Measurements from ENCODE around the gene EOLA1. TPM values are rescaled to one million over a fixed set of nuclear protein-coding genes. Genes with fewer than 3 reads are reported as not detected.

EOLA1 gene
- total and polyA plus RNA-seq, 2 experiments from 2014 or later, result 2.5 to 3.3 TPM

DNA sequence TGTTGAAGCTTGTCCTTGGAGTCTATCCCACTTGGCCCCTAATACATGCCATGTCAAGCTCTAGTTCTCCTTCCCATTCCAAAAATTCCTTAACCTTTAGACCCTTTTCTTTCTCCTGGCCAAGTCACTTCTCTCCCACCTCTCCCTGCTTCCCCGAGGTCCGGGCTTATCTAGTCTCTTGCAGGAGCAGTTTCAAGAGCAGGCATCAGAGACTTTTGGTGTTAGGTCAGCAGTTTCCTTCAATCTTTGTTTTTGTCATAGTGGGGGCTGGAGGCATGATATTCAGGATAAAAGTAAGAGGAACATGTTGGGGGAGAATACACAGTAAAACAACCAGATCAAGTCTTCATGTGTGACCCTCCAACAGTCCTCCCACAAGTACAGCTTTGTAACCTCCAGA lies 24.2 kb upstream of the EOLA1 start:
- Histone ChIP-seq H3K4me3 (no peak overlapping the region), H3F3A (replicated peaks; ENCODE audit: low read depth) (no peaks in the 10 kb centered on the region), H3K4me1 (ENCODE audit: insufficient read depth) (no peaks in the 10 kb centered on the region), H3K27me3 (ENCODE audit: insufficient read depth) (no peaks in the 10 kb centered on the region), H3K4me2 (no peak overlapping the region), H3K36me3 (ENCODE audit: insufficient read depth) (no peaks in the 10 kb centered on the region), H3K79me2 (replicated peaks; ENCODE audit: insufficient read depth) (no peaks in the 10 kb centered on the region), H3K9me2 (ENCODE audit: insufficient read depth) (no peaks in the 10 kb centered on the region), H4K20me1 (replicated peaks; ENCODE audit: insufficient read depth) (no peaks in the 10 kb centered on the region), H3K27ac (ENCODE audit: low read depth) (no peak overlapping the region), H2AFZ (no peak overlapping the region)
- H3K27ac Mint-ChIP-seq, result no peak overlapping the region
- H3K4me3 Mint-ChIP-seq, result no peak overlapping the region
- DNase-seq (ENCODE audit: low spot score), result no peak
- H3K4me1 Mint-ChIP-seq, result peaks cover 2% of the 10 kb centered on the region; the same call in 2 of the 3 replicates
- H3K36me3 Mint-ChIP-seq (ENCODE audit: low read depth), result no peaks in the 10 kb centered on the region
- H3K27me3 Mint-ChIP-seq (ENCODE audit: insufficient read depth, low read depth, poor library complexity), result peaks cover 2% of the 10 kb centered on the region
- H3K9me3 Mint-ChIP-seq, result no peaks in the 10 kb centered on the region
- TF ChIP-seq, protein P1, sequence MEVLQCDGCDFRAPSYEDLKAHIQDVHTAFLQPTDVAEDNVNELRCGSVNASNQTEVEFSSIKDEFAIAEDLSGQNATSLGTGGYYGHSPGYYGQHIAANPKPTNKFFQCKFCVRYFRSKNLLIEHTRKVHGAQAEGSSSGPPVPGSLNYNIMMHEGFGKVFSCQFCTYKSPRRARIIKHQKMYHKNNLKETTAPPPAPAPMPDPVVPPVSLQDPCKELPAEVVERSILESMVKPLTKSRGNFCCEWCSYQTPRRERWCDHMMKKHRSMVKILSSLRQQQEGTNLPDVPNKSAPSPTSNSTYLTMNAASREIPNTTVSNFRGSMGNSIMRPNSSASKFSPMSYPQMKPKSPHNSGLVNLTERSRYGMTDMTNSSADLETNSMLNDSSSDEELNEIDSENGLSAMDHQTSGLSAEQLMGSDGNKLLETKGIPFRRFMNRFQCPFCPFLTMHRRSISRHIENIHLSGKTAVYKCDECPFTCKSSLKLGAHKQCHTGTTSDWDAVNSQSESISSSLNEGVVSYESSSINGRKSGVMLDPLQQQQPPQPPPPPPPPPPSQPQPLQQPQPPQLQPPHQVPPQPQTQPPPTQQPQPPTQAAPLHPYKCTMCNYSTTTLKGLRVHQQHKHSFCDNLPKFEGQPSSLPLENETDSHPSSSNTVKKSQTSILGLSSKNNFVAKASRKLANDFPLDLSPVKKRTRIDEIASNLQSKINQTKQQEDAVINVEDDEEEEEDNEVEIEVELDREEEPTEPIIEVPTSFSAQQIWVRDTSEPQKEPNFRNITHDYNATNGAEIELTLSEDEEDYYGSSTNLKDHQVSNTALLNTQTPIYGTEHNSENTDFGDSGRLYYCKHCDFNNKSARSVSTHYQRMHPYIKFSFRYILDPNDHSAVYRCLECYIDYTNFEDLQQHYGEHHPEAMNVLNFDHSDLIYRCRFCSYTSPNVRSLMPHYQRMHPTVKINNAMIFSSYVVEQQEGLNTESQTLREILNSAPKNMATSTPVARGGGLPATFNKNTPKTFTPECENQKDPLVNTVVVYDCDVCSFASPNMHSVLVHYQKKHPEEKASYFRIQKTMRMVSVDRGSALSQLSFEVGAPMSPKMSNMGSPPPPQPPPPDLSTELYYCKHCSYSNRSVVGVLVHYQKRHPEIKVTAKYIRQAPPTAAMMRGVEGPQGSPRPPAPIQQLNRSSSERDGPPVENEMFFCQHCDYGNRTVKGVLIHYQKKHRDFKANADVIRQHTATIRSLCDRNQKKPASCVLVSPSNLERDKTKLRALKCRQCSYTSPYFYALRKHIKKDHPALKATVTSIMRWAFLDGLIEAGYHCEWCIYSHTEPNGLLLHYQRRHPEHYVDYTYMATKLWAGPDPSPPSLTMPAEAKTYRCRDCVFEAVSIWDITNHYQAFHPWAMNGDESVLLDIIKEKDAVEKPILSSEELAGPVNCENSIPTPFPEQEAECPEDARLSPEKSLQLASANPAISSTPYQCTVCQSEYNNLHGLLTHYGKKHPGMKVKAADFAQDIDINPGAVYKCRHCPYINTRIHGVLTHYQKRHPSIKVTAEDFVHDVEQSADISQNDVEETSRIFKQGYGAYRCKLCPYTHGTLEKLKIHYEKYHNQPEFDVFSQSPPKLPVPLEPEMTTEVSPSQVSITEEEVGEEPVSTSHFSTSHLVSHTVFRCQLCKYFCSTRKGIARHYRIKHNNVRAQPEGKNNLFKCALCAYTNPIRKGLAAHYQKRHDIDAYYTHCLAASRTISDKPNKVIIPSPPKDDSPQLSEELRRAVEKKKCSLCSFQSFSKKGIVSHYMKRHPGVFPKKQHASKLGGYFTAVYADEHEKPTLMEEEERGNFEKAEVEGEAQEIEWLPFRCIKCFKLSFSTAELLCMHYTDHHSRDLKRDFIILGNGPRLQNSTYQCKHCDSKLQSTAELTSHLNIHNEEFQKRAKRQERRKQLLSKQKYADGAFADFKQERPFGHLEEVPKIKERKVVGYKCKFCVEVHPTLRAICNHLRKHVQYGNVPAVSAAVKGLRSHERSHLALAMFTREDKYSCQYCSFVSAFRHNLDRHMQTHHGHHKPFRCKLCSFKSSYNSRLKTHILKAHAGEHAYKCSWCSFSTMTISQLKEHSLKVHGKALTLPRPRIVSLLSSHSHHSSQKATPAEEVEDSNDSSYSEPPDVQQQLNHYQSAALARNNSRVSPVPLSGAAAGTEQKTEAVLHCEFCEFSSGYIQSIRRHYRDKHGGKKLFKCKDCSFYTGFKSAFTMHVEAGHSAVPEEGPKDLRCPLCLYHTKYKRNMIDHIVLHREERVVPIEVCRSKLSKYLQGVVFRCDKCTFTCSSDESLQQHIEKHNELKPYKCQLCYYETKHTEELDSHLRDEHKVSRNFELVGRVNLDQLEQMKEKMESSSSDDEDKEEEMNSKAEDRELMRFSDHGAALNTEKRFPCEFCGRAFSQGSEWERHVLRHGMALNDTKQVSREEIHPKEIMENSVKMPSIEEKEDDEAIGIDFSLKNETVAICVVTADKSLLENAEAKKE (CRISPR knock-in tag; IDR thresholded peaks at IDR 0.05), result no peak
- TF ChIP-seq EZH2 (IDR thresholded peaks at IDR 0.05; ENCODE audit: low read depth, unreplicated experiment) (no peak), JUNB (IDR thresholded peaks at IDR 0.05; ENCODE audit: unreplicated experiment) (no peak), ZNF331 (CRISPR knock-in tag; IDR thresholded peaks at IDR 0.05; ENCODE audit: low read depth) (no peak), ZNF114 (CRISPR knock-in tag; IDR thresholded peaks at IDR 0.05) (no peak), EZH2phosphoT487 (IDR thresholded peaks at IDR 0.05; ENCODE audit: unreplicated experiment) (no peak)
- TF ChIP-seq, protein P2, sequence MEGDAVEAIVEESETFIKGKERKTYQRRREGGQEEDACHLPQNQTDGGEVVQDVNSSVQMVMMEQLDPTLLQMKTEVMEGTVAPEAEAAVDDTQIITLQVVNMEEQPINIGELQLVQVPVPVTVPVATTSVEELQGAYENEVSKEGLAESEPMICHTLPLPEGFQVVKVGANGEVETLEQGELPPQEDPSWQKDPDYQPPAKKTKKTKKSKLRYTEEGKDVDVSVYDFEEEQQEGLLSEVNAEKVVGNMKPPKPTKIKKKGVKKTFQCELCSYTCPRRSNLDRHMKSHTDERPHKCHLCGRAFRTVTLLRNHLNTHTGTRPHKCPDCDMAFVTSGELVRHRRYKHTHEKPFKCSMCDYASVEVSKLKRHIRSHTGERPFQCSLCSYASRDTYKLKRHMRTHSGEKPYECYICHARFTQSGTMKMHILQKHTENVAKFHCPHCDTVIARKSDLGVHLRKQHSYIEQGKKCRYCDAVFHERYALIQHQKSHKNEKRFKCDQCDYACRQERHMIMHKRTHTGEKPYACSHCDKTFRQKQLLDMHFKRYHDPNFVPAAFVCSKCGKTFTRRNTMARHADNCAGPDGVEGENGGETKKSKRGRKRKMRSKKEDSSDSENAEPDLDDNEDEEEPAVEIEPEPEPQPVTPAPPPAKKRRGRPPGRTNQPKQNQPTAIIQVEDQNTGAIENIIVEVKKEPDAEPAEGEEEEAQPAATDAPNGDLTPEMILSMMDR (conservative IDR thresholded peaks at IDR 0.05; ENCODE audit: low read depth in 2 of 2), result no peak
- TF ChIP-seq, protein P3, sequence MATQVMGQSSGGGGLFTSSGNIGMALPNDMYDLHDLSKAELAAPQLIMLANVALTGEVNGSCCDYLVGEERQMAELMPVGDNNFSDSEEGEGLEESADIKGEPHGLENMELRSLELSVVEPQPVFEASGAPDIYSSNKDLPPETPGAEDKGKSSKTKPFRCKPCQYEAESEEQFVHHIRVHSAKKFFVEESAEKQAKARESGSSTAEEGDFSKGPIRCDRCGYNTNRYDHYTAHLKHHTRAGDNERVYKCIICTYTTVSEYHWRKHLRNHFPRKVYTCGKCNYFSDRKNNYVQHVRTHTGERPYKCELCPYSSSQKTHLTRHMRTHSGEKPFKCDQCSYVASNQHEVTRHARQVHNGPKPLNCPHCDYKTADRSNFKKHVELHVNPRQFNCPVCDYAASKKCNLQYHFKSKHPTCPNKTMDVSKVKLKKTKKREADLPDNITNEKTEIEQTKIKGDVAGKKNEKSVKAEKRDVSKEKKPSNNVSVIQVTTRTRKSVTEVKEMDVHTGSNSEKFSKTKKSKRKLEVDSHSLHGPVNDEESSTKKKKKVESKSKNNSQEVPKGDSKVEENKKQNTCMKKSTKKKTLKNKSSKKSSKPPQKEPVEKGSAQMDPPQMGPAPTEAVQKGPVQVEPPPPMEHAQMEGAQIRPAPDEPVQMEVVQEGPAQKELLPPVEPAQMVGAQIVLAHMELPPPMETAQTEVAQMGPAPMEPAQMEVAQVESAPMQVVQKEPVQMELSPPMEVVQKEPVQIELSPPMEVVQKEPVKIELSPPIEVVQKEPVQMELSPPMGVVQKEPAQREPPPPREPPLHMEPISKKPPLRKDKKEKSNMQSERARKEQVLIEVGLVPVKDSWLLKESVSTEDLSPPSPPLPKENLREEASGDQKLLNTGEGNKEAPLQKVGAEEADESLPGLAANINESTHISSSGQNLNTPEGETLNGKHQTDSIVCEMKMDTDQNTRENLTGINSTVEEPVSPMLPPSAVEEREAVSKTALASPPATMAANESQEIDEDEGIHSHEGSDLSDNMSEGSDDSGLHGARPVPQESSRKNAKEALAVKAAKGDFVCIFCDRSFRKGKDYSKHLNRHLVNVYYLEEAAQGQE (IDR thresholded peaks at IDR 0.05; ENCODE audit: unreplicated experiment), result no peak
- no peak for ATAC-seq

All from GM23338 (cell line).